IMR-90 (cell line): Measurements from ENCODE around the gene DGKB.

ENCODE experiments used
- BHLHE40 ChIP-seq: fragments of 150-350 bp; IDR thresholded peaks from 2 replicates; pipeline ENCODE4 v1.6.1; 2016; ENCODE audit warnings: mild to moderate bottlenecking, low read depth, low read length
- TF ChIP-seq, protein P1 (sequence below): conservative IDR thresholded peaks from 2 replicates; pipeline ENCODE4 v1.5.1; 2012; ENCODE audit warnings: mild to moderate bottlenecking, low read depth, low read length, improper control_type of control experiment

DNA sequence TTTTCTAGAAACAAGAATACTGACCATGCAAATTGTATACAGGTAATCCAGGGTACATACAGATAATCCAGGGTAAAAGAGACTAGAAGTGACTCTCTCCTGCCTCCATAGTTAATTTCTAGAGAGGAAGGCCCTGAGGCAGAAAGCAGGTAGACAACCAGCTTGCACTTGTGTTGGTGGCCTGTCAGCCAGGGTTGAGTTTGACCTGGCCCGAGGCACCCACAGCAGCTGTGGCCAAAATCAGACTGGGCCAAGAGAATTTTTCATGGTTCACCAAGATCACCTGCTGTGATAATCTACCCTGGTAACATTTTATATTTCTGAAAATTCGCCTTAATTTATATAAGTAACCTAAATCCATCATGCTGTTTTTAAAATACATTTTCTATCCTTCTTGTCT lies 526.6 kb downstream of the DGKB start:
- TF ChIP-seq, protein P1, sequence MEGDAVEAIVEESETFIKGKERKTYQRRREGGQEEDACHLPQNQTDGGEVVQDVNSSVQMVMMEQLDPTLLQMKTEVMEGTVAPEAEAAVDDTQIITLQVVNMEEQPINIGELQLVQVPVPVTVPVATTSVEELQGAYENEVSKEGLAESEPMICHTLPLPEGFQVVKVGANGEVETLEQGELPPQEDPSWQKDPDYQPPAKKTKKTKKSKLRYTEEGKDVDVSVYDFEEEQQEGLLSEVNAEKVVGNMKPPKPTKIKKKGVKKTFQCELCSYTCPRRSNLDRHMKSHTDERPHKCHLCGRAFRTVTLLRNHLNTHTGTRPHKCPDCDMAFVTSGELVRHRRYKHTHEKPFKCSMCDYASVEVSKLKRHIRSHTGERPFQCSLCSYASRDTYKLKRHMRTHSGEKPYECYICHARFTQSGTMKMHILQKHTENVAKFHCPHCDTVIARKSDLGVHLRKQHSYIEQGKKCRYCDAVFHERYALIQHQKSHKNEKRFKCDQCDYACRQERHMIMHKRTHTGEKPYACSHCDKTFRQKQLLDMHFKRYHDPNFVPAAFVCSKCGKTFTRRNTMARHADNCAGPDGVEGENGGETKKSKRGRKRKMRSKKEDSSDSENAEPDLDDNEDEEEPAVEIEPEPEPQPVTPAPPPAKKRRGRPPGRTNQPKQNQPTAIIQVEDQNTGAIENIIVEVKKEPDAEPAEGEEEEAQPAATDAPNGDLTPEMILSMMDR = no peak
- TF ChIP-seq BHLHE40 = no peak
